ENCODE results near the gene RASGEF1B.
"Not testable (repeated sequence)": the region's sequence is repeated elsewhere in the genome, so short reads cannot be mapped to it uniquely, and the experiment has no call there.

The RASGEF1B gene

GRCh38 chr4:81428002-81428401 is 43.7 kb downstream of the RASGEF1B start:
- DNase-seq = no peak

- no peak for DNase-seq
Measured at GRCh38 chr4:81427344-81427821, 44.3 kb downstream of the RASGEF1B start.

- no peak for DNase-seq
Measured at GRCh38 chr4:81426770-81427289, 44.9 kb downstream of the RASGEF1B start.

- DNase-seq = no peak
Measured at GRCh38 chr4:81424816-81425755, 46.6 kb downstream of the RASGEF1B start.

- DNase-seq = no peak
Measured at GRCh38 chr4:81424336-81424735, 47.4 kb downstream of the RASGEF1B start.

GRCh38 chr4:81422595-81422994 is 49.1 kb downstream of the RASGEF1B start:
- DNase-seq = no peak

GRCh38 chr4:81421346-81422218 is 50.1 kb downstream of the RASGEF1B start:
- DNase-seq = no peak

GRCh38 chr4:81418572-81418971 is 53.1 kb downstream of the RASGEF1B start:
- no peak for DNase-seq

GRCh38 chr4:81412946-81413495 is 58.7 kb downstream of the RASGEF1B start:
- no peak for DNase-seq

- DNase-seq = no peak
Measured at GRCh38 chr4:81410680-81411079, 61.0 kb downstream of the RASGEF1B start.

GRCh38 chr4:81409836-81410235 is 61.9 kb downstream of the RASGEF1B start:
- no peak for DNase-seq

GRCh38 chr4:81408341-81408740 is 63.4 kb downstream of the RASGEF1B start:
- no peak for DNase-seq

- DNase-seq = no peak
Measured at GRCh38 chr4:81407726-81408125, 64.0 kb downstream of the RASGEF1B start.

GRCh38 chr4:81406481-81406880 is 65.2 kb downstream of the RASGEF1B start:
- not testable (repeated sequence) for DNase-seq

- no peak for DNase-seq
Measured at GRCh38 chr4:81405900-81406401, 65.8 kb downstream of the RASGEF1B start.

- no peak for DNase-seq
Measured at GRCh38 chr4:81404741-81405140, 67.0 kb downstream of the RASGEF1B start.

GRCh38 chr4:81404294-81404693 is 67.4 kb downstream of the RASGEF1B start:
- DNase-seq = no peak

- DNase-seq = no peak
Measured at GRCh38 chr4:81399306-81400086, 72.2 kb downstream of the RASGEF1B start.

GRCh38 chr4:81398379-81398778 is 73.3 kb downstream of the RASGEF1B start:
- no peak for DNase-seq

- no peak for DNase-seq
Measured at GRCh38 chr4:81397635-81398034, 74.1 kb downstream of the RASGEF1B start.

GRCh38 chr4:81395239-81395638 is 76.5 kb downstream of the RASGEF1B start:
- DNase-seq = no peak

GRCh38 chr4:81392164-81392563 is 79.5 kb downstream of the RASGEF1B start:
- no peak for DNase-seq
